HT-29 (cell line): ENCODE data around the gene KCNJ4. TPM values are rescaled to one million over a fixed set of nuclear protein-coding genes. Genes with fewer than 3 reads are reported as not detected.

Experiments used
- DNase-seq: peaks from one replicate; pipeline ENCODE4 v3.0.0-alpha.2; 2015; ENCODE audit warnings: low spot score
- total RNA-seq: library from RNA; depleted of rRNA; stranded (reverse); fragments of >200 nt; shearing (Covaris generic); gene quantifications from 2 replicates; pipeline ENCODE4 v1.2.3, GENCODE V29; 2014; rRNA removed

Gene KCNJ4
- 0.08 TPM in 1 of 2 replicates, not detected in the other for total RNA-seq

- DNase-seq = no peak
Observed at GRCh38 chr22:38455076-38455529, at the start of gene KCNJ4. KCNJ4 (minus strand) TSS chr22:38455199; CDS start chr22:38428132, 27,067 bp downstream.

GRCh38 chr22:38503021-38503420 is 48.0 kb upstream of the KCNJ4 start:
- DNase-seq = no peak

GRCh38 chr22:38501797-38502672 is 47.0 kb upstream of the KCNJ4 start:
- no peak for DNase-seq

GRCh38 chr22:38497869-38498268 is 42.9 kb upstream of the KCNJ4 start:
- no peak for DNase-seq

GRCh38 chr22:38494939-38495338 is 39.9 kb upstream of the KCNJ4 start:
- no peak for DNase-seq

- no peak for DNase-seq
Observed at GRCh38 chr22:38494498-38494897, 39.5 kb upstream of the KCNJ4 start.

- no peak for DNase-seq
Observed at GRCh38 chr22:38491707-38492348, 36.8 kb upstream of the KCNJ4 start.

GRCh38 chr22:38490915-38491314 is 35.9 kb upstream of the KCNJ4 start:
- no peak for DNase-seq

GRCh38 chr22:38490475-38490874 is 35.5 kb upstream of the KCNJ4 start:
- no peak for DNase-seq

GRCh38 chr22:38489561-38490145 is 34.7 kb upstream of the KCNJ4 start:
- no peak for DNase-seq

GRCh38 chr22:38489142-38489541 is 34.1 kb upstream of the KCNJ4 start:
- DNase-seq = no peak

- DNase-seq = no peak
Observed at GRCh38 chr22:38487946-38488345, 32.9 kb upstream of the KCNJ4 start.

- no peak for DNase-seq
Observed at GRCh38 chr22:38485783-38486182, 30.8 kb upstream of the KCNJ4 start.

- DNase-seq = no peak
Observed at GRCh38 chr22:38484244-38484643, 29.2 kb upstream of the KCNJ4 start.

- DNase-seq = no peak
Observed at GRCh38 chr22:38482662-38483308, 27.8 kb upstream of the KCNJ4 start.

GRCh38 chr22:38481871-38482332 is 26.9 kb upstream of the KCNJ4 start:
- DNase-seq = no peak

- no peak for DNase-seq
Observed at GRCh38 chr22:38481162-38481870, 26.3 kb upstream of the KCNJ4 start.

- DNase-seq = no peak
Observed at GRCh38 chr22:38479096-38479837, 24.3 kb upstream of the KCNJ4 start.

- peak; percentile 0 for DNase-seq
Observed at GRCh38 chr22:38477585-38477984, 22.6 kb upstream of the KCNJ4 start.

GRCh38 chr22:38474003-38474607 is 19.1 kb upstream of the KCNJ4 start:
- no peak for DNase-seq
